Endometrial microvascular endothelial cells (primary cell): ENCODE data around the gene DUSP15. TPM values are rescaled to one million over a fixed set of nuclear protein-coding genes. Genes with fewer than 3 reads are reported as not detected.
"Not testable (repeated sequence)": the region's sequence is repeated elsewhere in the genome, so short reads cannot be mapped to it uniquely, and the experiment has no call there.

ENCODE experiments used
- in situ Hi-C: cut with HindIII; loops from 2 replicates; pipeline ENCODE4 v1.10.0; 2017; ENCODE audit warnings: low sequenced_read_pairs, low pct_unique_long_range_greater_than_20kb; ENCODE audit errors: inconsistent ontology term
- total RNA-seq: library from RNA; depleted of rRNA; stranded (reverse); fragments of >200 nt; gene quantifications from one replicate; pipeline ENCODE4 v1.2.3, GENCODE V29; 2015; ENCODE audit errors: inconsistent ontology term

Gene DUSP15
- not detected for total RNA-seq

GRCh38 chr20:31869942-31870725 is at the start of gene DUSP15, which contains the start of gene TTLL9:
TSS of gene DUSP15 (minus strand) at chr20:31870527. CDS start at chr20:31870337, 190 bp downstream.
TSS of gene TTLL9 (plus strand) at chr20:31870634. CDS start at chr20:31871127, 493 bp downstream.
- in situ Hi-C loops: no loop called here

GRCh38 chr20:31919410-31920155 is 49.3 kb upstream of the DUSP15 start:
- in situ Hi-C loops: no loop called here

- in situ Hi-C loops: no loop called here
These were observed 48.3 kb upstream of the DUSP15 start for GRCh38 chr20:31918466-31919105.

GRCh38 chr20:31917962-31918412 is 47.7 kb upstream of the DUSP15 start:
- in situ Hi-C loops: not testable (repeated sequence)

- in situ Hi-C loops: no loop called here
These were observed 46.4 kb upstream of the DUSP15 start for GRCh38 chr20:31916708-31917107.

- in situ Hi-C loops: no loop called here
These were observed 45.4 kb upstream of the DUSP15 start for GRCh38 chr20:31915491-31916280.

- in situ Hi-C loops: no loop called here
These were observed 43.8 kb upstream of the DUSP15 start for GRCh38 chr20:31914170-31914569.

GRCh38 chr20:31913431-31914157 is 43.3 kb upstream of the DUSP15 start:
- in situ Hi-C loops: no loop called here

GRCh38 chr20:31910071-31910803 is 39.9 kb upstream of the DUSP15 start:
- in situ Hi-C loops: no loop called here

- in situ Hi-C loops: no loop called here
These were observed 39.1 kb upstream of the DUSP15 start for GRCh38 chr20:31909253-31910070.

- in situ Hi-C loops: no loop called here
These were observed 38.1 kb upstream of the DUSP15 start for GRCh38 chr20:31908424-31908823.

GRCh38 chr20:31908016-31908415 is 37.7 kb upstream of the DUSP15 start:
- in situ Hi-C loops: no loop called here

GRCh38 chr20:31907046-31907445 is 36.7 kb upstream of the DUSP15 start:
- in situ Hi-C loops: no loop called here

- in situ Hi-C loops: no loop called here
These were observed 35.7 kb upstream of the DUSP15 start for GRCh38 chr20:31906001-31906400.

GRCh38 chr20:31903627-31904386 is 33.5 kb upstream of the DUSP15 start:
- in situ Hi-C loops: no loop called here

GRCh38 chr20:31901615-31902014 is 31.3 kb upstream of the DUSP15 start:
- in situ Hi-C loops: no loop called here
